Measurements from ENCODE around the gene HAND1.

Gene HAND1

GRCh38 chr5:154470947-154471870 lies 6.8 kb downstream of the HAND1 start:
- H3K27me3 Mint-ChIP-seq (ENCODE audit: low read depth, poor library complexity): peaks cover 93% of the 10 kb centered on the region

GRCh38 chr5:154470137-154470536 lies 7.9 kb downstream of the HAND1 start:
- no peak overlapping the region for H3K27ac Mint-ChIP-seq
- H3K9me3 Mint-ChIP-seq: no peaks in the 10 kb centered on the region
- H3K27me3 Mint-ChIP-seq (ENCODE audit: low read depth, poor library complexity): peaks cover 91% of the 10 kb centered on the region
- no peak for DNase-seq
- peaks cover 27% of the 10 kb centered on the region for H3K4me1 Mint-ChIP-seq
- H3K4me3 Mint-ChIP-seq: no peak overlapping the region
- no peak for TF ChIP-seq CTCF (IDR thresholded peaks at IDR 0.05)
- no peaks in the 10 kb centered on the region for H3K36me3 Mint-ChIP-seq (ENCODE audit: low read depth)

More at GRCh38 chr5:154470947-154471870, 6.8 kb downstream of the HAND1 start:
- Mint-ChIP-seq H3K4me3 (no peak overlapping the region), H3K4me1 (peaks cover 37% of the 10 kb centered on the region), H3K27ac (no peak overlapping the region), H3K36me3 (ENCODE audit: low read depth) (no peaks in the 10 kb centered on the region), H3K9me3 (no peaks in the 10 kb centered on the region)
- no peak for TF ChIP-seq CTCF (IDR thresholded peaks at IDR 0.05)
- DNase-seq: no peak

- H3K4me3 Mint-ChIP-seq: no peak overlapping the region
- peaks cover 70% of the 10 kb centered on the region for H3K27me3 Mint-ChIP-seq (ENCODE audit: low read depth, poor library complexity)
- DNase-seq: peak; percentile 91
- TF ChIP-seq CTCF (IDR thresholded peaks at IDR 0.05): peak; percentile 91
- H3K9me3 Mint-ChIP-seq: no peaks in the 10 kb centered on the region
- no peak overlapping the region for H3K27ac Mint-ChIP-seq
- H3K4me1 Mint-ChIP-seq: peaks cover 19% of the 10 kb centered on the region
- no peaks in the 10 kb centered on the region for H3K36me3 Mint-ChIP-seq (ENCODE audit: low read depth)
These were observed 10.2 kb downstream of the HAND1 start for GRCh38 chr5:154467655-154468354.

- Mint-ChIP-seq H3K4me3 (no peak overlapping the region), H3K27me3 (ENCODE audit: low read depth, poor library complexity) (peaks cover 59% of the 10 kb centered on the region), H3K36me3 (ENCODE audit: low read depth) (no peaks in the 10 kb centered on the region), H3K27ac (no peak overlapping the region), H3K9me3 (no peaks in the 10 kb centered on the region), H3K4me1 (peaks cover 23% of the 10 kb centered on the region)
- DNase-seq: no peak
- no peak for TF ChIP-seq CTCF (IDR thresholded peaks at IDR 0.05)
These were observed 11.4 kb downstream of the HAND1 start for GRCh38 chr5:154466671-154467070.

GRCh38 chr5:154466147-154466546 lies 11.9 kb downstream of the HAND1 start:
- Mint-ChIP-seq H3K27ac (no peak overlapping the region), H3K4me3 (no peak overlapping the region), H3K36me3 (ENCODE audit: low read depth) (no peaks in the 10 kb centered on the region), H3K4me1 (peaks cover 27% of the 10 kb centered on the region), H3K9me3 (no peaks in the 10 kb centered on the region), H3K27me3 (ENCODE audit: low read depth, poor library complexity) (peaks cover 54% of the 10 kb centered on the region)
- TF ChIP-seq CTCF (IDR thresholded peaks at IDR 0.05): no peak
- DNase-seq: no peak

Data from nephron progenitor cell (in vitro differentiated cells).